HepG2 (cell line): ENCODE measurements around the gene RPP14. TPM values are rescaled to one million over a fixed set of nuclear protein-coding genes. Genes with fewer than 3 reads are reported as not detected.

Experiments
- ARID4A ChIP-seq: sonication (generic); formaldehyde crosslinking; IDR thresholded peaks from 2 replicates; pipeline ENCODE4 v1.5.0; 2020; ENCODE audit warnings: mild to moderate bottlenecking, missing genetic modification reagents, borderline replicate concordance
- ARNTL ChIP-seq: sonication (generic); formaldehyde crosslinking; IDR thresholded peaks from 2 replicates; pipeline ENCODE4 v1.4.0; 2020; ENCODE audit warnings: mild to moderate bottlenecking, missing genetic modification reagents
- GZF1 ChIP-seq: sonication (generic); formaldehyde crosslinking; IDR thresholded peaks from 2 replicates; pipeline ENCODE4 v1.5.1; 2020; ENCODE audit warnings: mild to moderate bottlenecking, missing genetic modification reagents
- LRRFIP1 ChIP-seq: sonication (generic); formaldehyde crosslinking; conservative IDR thresholded peaks from 2 replicates; pipeline ENCODE4 v1.4.0; 2020; ENCODE audit warnings: missing genetic modification reagents
- MXD4 ChIP-seq: IDR thresholded peaks from 2 replicates; pipeline ENCODE4 v1.6.1; 2016; ENCODE audit warnings: mild to moderate bottlenecking, missing biosample characterization, missing genetic modification reagents
- NFE2 ChIP-seq: sonication (generic); formaldehyde crosslinking; IDR thresholded peaks from 2 replicates; pipeline ENCODE4 v1.4.0; 2020; ENCODE audit warnings: missing genetic modification reagents
- NFKB2 ChIP-seq: sonication (generic); formaldehyde crosslinking; IDR thresholded peaks from 2 replicates; pipeline ENCODE4 v1.4.0; 2020; ENCODE audit warnings: missing genetic modification reagents, borderline replicate concordance
- PHF21A ChIP-seq: sonication (generic); formaldehyde crosslinking; IDR thresholded peaks from 2 replicates; pipeline ENCODE4 v1.5.0; 2020; ENCODE audit warnings: mild to moderate bottlenecking, missing genetic modification reagents
- THAP7 ChIP-seq: sonication (generic); formaldehyde crosslinking; IDR thresholded peaks from 2 replicates; pipeline ENCODE4 v1.8.1; 2023; ENCODE audit warnings: mild to moderate bottlenecking, missing genetic modification reagents
- TRAFD1 ChIP-seq: sonication (generic); formaldehyde crosslinking; IDR thresholded peaks from 2 replicates; pipeline ENCODE4 v1.5.1; 2020; ENCODE audit warnings: missing genetic modification reagents, mild to moderate bottlenecking, borderline replicate concordance
- ZBTB7A ChIP-seq: sonication (generic); formaldehyde crosslinking; IDR thresholded peaks from 2 replicates; pipeline ENCODE4 v1.8.0; 2022; ENCODE audit warnings: mild to moderate bottlenecking, missing genetic modification reagents
- ZFAT ChIP-seq: sonication (generic); formaldehyde crosslinking; conservative IDR thresholded peaks from 2 replicates; pipeline ENCODE4 v1.8.1; 2023; ENCODE audit warnings: missing genetic modification reagents, inconsistent platforms
- ZNF264 ChIP-seq: sonication (generic); formaldehyde crosslinking; IDR thresholded peaks from 2 replicates; pipeline ENCODE4 v1.4.0; 2020; ENCODE audit warnings: missing genetic modification reagents
- ZNF354B ChIP-seq: sonication (generic); formaldehyde crosslinking; IDR thresholded peaks from 2 replicates; pipeline ENCODE4 v1.8.0; 2022; ENCODE audit warnings: mild to moderate bottlenecking, missing genetic modification reagents
- ZNF644 ChIP-seq: IDR thresholded peaks from 2 replicates; pipeline ENCODE4 v1.6.1; 2016; ENCODE audit warnings: low read depth
- ZNF766 ChIP-seq: sonication (generic); formaldehyde crosslinking; IDR thresholded peaks from 2 replicates; pipeline ENCODE4 v1.5.0; 2020; ENCODE audit warnings: missing genetic modification reagents, borderline replicate concordance
- ZNF792 ChIP-seq: IDR thresholded peaks from 2 replicates; pipeline ENCODE4 v1.6.1; 2016
- ZSCAN5A ChIP-seq: sonication (generic); formaldehyde crosslinking; IDR thresholded peaks from 2 replicates; pipeline ENCODE4 v1.8.0; 2022; ENCODE audit warnings: mild to moderate bottlenecking, missing genetic modification reagents, borderline replicate concordance
- polyA plus RNA-seq, 8 experiments: library from polyadenylated mRNA; depleted of rRNA in 3 of 8; stranded (reverse) in 7 of 8; unstranded in 1 of 8; fragments of >200 nt; fragmentation: Illumina TruSeq in 4 of 8; extraction: Trizol in 4 of 8; gene quantifications; 2 replicates each; pipeline versions ENCODE4 v1.2.1 to v1.2.3, GENCODE V29; 2011 to 2016; ENCODE audit warnings: low read depth in 4 of 8, missing spikeins in 1 of 8, mixed read lengths in 1 of 8; ENCODE audit not compliant: insufficient read depth in 1 of 8
- total RNA-seq, 5 experiments: library from RNA; depleted of rRNA; stranded (reverse); fragments of >200 nt; fragmentation: Illumina TruSeq; extraction: Trizol; gene quantifications; 2 replicates each; pipeline ENCODE4 v1.2.3, GENCODE V29; 2016; ENCODE audit warnings: low read depth in 1 of 5
- TF ChIP-seq, protein P1 (sequence below): sonication (generic); formaldehyde crosslinking; IDR thresholded peaks from 2 replicates; pipeline ENCODE4 v1.4.0; 2020; ENCODE audit warnings: mild to moderate bottlenecking, missing genetic modification reagents

Gene RPP14
- total and polyA plus RNA-seq, 2 of the 13 experiments (the other 11 are each of a cell fraction or from before 2014, with no cell fraction given) = 15.4 to 16.2 TPM

DNA sequence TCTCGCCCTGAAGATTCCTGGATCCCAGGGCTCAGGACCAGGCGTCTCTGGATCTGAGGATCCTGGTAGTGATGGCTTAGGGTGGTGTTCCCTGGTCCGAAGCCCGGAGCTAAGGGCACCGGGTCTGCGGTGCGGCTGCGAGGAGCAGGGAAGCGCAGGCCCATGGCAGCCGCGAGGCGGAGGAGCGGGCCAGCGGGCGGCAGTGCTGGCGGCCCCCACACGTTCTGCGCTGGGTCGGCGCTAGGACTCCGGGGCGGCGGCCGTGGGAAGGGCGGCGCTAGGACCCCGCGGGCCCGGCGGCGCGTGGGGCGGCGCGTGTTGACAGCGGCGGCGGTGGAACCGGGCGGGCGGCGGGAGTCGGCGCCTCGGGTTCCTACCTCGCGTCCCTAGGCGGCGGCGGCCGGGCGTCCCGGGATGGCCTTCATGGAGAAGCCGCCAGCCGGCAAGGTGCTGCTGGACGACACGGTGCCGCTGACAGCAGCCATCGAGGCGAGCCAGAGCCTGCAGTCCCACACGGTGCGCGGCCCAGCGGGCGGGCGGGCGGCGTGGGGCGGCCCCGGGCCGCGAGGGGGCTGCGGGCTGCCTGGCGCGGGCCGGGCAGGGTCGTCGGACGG is 26.6 kb downstream of the RPP14 start, which contains the start of gene PXK (continued):
- peak; percentile 80 for TF ChIP-seq ARID4A
- no peak for TF ChIP-seq ZNF264 (CRISPR knock-in tag)
- TF ChIP-seq ZNF766 (CRISPR knock-in tag) = 0 out of 2 replicates have a peak, but pooled peaks have one; percentile 51
- TF ChIP-seq, protein P1, sequence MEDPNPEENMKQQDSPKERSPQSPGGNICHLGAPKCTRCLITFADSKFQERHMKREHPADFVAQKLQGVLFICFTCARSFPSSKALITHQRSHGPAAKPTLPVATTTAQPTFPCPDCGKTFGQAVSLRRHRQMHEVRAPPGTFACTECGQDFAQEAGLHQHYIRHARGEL (CRISPR knock-in tag) = no peak
- TF ChIP-seq ZNF644 (CRISPR knock-in tag) = no peak
- no peak for TF ChIP-seq ZFAT (CRISPR knock-in tag)
- peak; percentile 23; the same call in 1 of the 2 replicates for TF ChIP-seq ARNTL (CRISPR knock-in tag)
- TF ChIP-seq LRRFIP1 (CRISPR knock-in tag) = no peak
- no peak for TF ChIP-seq NFE2 (CRISPR knock-in tag)
- TF ChIP-seq THAP7 (CRISPR knock-in tag) = no peak
- TF ChIP-seq ZSCAN5A (CRISPR knock-in tag) = no peak
- no peak for TF ChIP-seq ZBTB7A
- TF ChIP-seq MXD4 (CRISPR knock-in tag) = no peak
- TF ChIP-seq NFKB2 (CRISPR knock-in tag) = no peak
- TF ChIP-seq ZNF354B = no peak
- TF ChIP-seq PHF21A (CRISPR knock-in tag) = no peak
- no peak for TF ChIP-seq TRAFD1 (CRISPR knock-in tag)
- no peak for TF ChIP-seq GZF1 (CRISPR knock-in tag)
- TF ChIP-seq ZNF792 (CRISPR knock-in tag) = 0 out of 2 replicates have a peak, but pooled peaks have one; percentile 53
